Mammary epithelial cell (primary cell): ENCODE data around the gene SAMD4B.

Experiments used
- CTCF ChIP-seq, 2 donors: IDR thresholded peaks in 1 of 2; conservative IDR thresholded peaks in 1 of 2; 2 replicates each; pipeline ENCODE4 v1.5.1; 2011 to 2012; ENCODE audit warnings: inconsistent platforms in 2 of 2, low read length in 2 of 2, mild to moderate bottlenecking in 2 of 2, control low read depth in 1 of 2, low read depth in 1 of 2; ENCODE audit not compliant: insufficient read depth in 1 of 2; ENCODE audit errors: extremely low read depth in 1 of 2
- EZH2 ChIP-seq: IDR thresholded peaks from 2 replicates; pipeline ENCODE4 v1.6.1; 2012; ENCODE audit warnings: low read length, inconsistent platforms, borderline replicate concordance

DNA sequence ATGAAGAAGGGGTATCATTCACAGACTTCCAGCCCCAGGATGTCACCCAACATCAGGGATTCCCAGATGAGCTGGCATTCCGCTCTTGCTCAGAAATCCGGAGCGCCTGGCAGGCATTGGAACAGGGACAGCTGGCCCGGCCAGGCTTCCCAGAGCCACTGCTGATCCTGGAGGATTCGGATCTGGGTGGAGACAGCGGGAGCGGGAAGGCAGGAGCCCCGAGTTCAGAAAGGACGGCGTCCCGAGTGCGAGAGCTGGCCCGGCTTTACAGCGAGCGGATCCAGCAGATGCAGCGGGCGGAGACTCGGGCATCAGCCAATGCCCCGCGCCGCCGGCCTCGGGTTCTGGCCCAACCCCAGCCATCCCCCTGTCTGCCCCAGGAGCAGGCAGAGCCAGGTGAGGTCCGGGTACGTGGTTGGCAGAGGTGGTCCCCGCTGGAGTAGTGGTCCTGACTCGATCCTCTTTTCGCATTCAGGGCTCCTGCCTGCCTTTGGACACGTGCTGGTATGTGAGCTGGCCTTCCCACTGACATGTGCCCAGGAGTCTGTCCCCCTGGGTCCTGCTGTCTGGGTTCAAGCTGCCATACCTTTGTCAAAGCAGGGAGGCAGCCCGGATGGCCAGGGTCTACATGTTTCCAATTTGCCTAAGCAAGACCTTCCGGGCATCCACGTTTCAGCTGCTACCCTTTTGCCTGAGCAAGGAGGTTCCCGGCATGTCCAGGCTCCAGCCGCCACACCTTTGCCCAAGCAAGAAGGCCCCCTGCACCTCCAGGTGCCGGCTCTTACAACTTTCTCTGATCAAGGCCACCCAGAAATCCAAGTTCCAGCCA is 81.3 kb downstream of the SAMD4B start:
- TF ChIP-seq CTCF (conservative IDR thresholded peaks at IDR 0.05 in 1 of 2, IDR thresholded peaks at IDR 0.05 in 1 of 2; ENCODE audit: extremely low read depth in 1 of 2, insufficient read depth in 1 of 2, low read depth in 1 of 2, low read length in 2 of 2): no peak
- TF ChIP-seq EZH2: no peak
